Endodermal cell (in vitro differentiated cells): Measurements from ENCODE around the gene UBAP1L. TPM values are rescaled to one million over a fixed set of nuclear protein-coding genes. Genes with fewer than 3 reads are reported as not detected.

Source experiments
- DNase-seq: peaks from one replicate; pipeline ENCODE4 v3.0.0-alpha.2; 2017
- H3K27ac ChIP-seq: 2 replicates; pipeline ENCODE4 v1.5.1; 2013; ENCODE audit warnings: mild to moderate bottlenecking, low read depth, low read length, moderate library complexity
- H3K27me3 ChIP-seq: 2 replicates; pipeline ENCODE4 v1.6.1; 2013; ENCODE audit warnings: mild to moderate bottlenecking, low read length, moderate library complexity; ENCODE audit not compliant: insufficient read depth, control insufficient read depth, poor library complexity, severe bottlenecking
- H3K36me3 ChIP-seq: 2 replicates; pipeline ENCODE4 v1.7.0; 2013; ENCODE audit warnings: mild to moderate bottlenecking, low read length, moderate library complexity; ENCODE audit not compliant: control insufficient read depth, insufficient read depth
- H3K4me1 ChIP-seq: one replicate; pipeline ENCODE4 v1.7.0; 2013; ENCODE audit warnings: low read length; ENCODE audit not compliant: control insufficient read depth, insufficient read depth
- H3K4me3 ChIP-seq: 2 replicates; pipeline ENCODE4 v1.5.1; 2013; ENCODE audit warnings: mild to moderate bottlenecking, low read length, moderate library complexity
- H3K9ac ChIP-seq: 2 replicates; pipeline ENCODE4 v1.6.1; 2013; ENCODE audit warnings: mild to moderate bottlenecking, low read length, moderate library complexity; ENCODE audit not compliant: poor library complexity, severe bottlenecking; ENCODE audit errors: extremely low read depth
- H3K9me3 ChIP-seq: 2 replicates; pipeline ENCODE4 v1.6.1; 2013; ENCODE audit warnings: mild to moderate bottlenecking, low read length, moderate library complexity; ENCODE audit not compliant: control insufficient read depth
- H3K27ac Mint-ChIP-seq: 2 replicates; pipeline ENCODE4 v1.8.0; 2020; ENCODE audit warnings: mixed read lengths
- H3K27me3 Mint-ChIP-seq: 2 replicates; pipeline ENCODE4 v1.8.0; 2021; ENCODE audit warnings: mild to moderate bottlenecking, mixed read lengths; ENCODE audit not compliant: insufficient read depth
- H3K36me3 Mint-ChIP-seq: 2 replicates; pipeline ENCODE4 v1.8.0; 2020; ENCODE audit warnings: low read depth, mixed read lengths
- H3K4me1 Mint-ChIP-seq: 2 replicates; pipeline ENCODE4 v1.8.0; 2020; ENCODE audit warnings: mixed read lengths
- H3K4me3 Mint-ChIP-seq: 2 replicates; pipeline ENCODE4 v1.8.0; 2020; ENCODE audit warnings: mild to moderate bottlenecking, moderate library complexity, mixed read lengths
- H3K9me3 Mint-ChIP-seq: 2 replicates; pipeline ENCODE4 v1.8.0; 2020; ENCODE audit warnings: mild to moderate bottlenecking, mixed read lengths
- WGBS, 2 experiments: methylation state at CpG; one replicate each; pipeline versions ENCODE4 v1.1.5 to v1.1.7; 2013; ENCODE audit warnings: missing lambda C conversion rate in 2 of 2, mixed read lengths in 1 of 2; ENCODE audit not compliant: insufficient coverage in 1 of 2, insufficient read length in 1 of 2; 5-methylcytosine and 5-hydroxymethylcytosine counted together
- total RNA-seq, 2 donors: library from RNA; stranded (reverse); fragmentation: NEBNext Ultra II Directional in 1 of 2; extraction: Animal tissue kit (Norgen Biotek cat#: 25700) in 1 of 2; gene quantifications; 2 replicates in 1 of 2; 3 replicates in 1 of 2; pipeline ENCODE4 v1.2.1, GENCODE V29; 2021
- TF ChIP-seq, protein P1 (sequence below): fragments of 200-600 bp; sonication (generic); conservative IDR thresholded peaks from 2 replicates; pipeline ENCODE4 v1.5.0; 2021; ENCODE audit warnings: antibody characterized with exemption, mild to moderate bottlenecking

The UBAP1L gene
- total RNA-seq, 2 donors from 2014 or later = 3.4 to 4.2 TPM

GRCh38 chr15:65058394-65059368 is 56.3 kb downstream of the UBAP1L start:
- Histone ChIP-seq H3K36me3 (peaks cover 84% of the 10 kb centered on the region), H3K27me3 (no peaks in the 10 kb centered on the region), H3K9me3 (no peaks in the 10 kb centered on the region), H3K9ac (no peak overlapping the region), H3K4me3 (no peak overlapping the region), H3K27ac (no peak overlapping the region), H3K4me1 (no peaks in the 10 kb centered on the region)
- Mint-ChIP-seq H3K4me1 (no peaks in the 10 kb centered on the region), H3K27ac (no peak overlapping the region), H3K4me3 (no peak overlapping the region), H3K36me3 (peaks cover 78% of the 10 kb centered on the region), H3K27me3 (no peaks in the 10 kb centered on the region), H3K9me3 (no peaks in the 10 kb centered on the region)
- WGBS, 2 experiments = 93 to 96% methylated on average over 10 to 14 of the region's 16 CpGs
- TF ChIP-seq, protein P1, sequence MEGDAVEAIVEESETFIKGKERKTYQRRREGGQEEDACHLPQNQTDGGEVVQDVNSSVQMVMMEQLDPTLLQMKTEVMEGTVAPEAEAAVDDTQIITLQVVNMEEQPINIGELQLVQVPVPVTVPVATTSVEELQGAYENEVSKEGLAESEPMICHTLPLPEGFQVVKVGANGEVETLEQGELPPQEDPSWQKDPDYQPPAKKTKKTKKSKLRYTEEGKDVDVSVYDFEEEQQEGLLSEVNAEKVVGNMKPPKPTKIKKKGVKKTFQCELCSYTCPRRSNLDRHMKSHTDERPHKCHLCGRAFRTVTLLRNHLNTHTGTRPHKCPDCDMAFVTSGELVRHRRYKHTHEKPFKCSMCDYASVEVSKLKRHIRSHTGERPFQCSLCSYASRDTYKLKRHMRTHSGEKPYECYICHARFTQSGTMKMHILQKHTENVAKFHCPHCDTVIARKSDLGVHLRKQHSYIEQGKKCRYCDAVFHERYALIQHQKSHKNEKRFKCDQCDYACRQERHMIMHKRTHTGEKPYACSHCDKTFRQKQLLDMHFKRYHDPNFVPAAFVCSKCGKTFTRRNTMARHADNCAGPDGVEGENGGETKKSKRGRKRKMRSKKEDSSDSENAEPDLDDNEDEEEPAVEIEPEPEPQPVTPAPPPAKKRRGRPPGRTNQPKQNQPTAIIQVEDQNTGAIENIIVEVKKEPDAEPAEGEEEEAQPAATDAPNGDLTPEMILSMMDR = no peak
- no peak for DNase-seq

DNA sequence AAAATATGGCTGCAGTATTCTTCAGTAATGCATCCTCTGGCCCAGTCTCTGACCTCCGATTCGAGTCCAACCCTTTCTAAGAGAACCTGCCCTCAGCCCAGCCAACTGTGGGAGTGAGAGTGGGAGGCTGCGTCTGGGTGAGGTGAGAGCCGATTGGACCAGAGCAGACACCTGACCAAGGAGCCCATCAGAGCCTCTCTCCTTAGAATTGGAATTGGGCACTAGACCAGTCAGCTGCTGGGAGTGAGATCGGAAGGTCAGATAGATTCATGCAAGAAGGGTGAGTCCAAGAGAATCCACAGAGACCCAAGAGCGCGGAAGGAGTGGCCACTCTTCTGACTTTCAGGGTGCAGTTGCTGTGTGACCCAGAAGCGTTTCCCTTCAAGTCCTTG is 57.5 kb downstream of the UBAP1L start:
- Mint-ChIP-seq H3K27me3 (no peaks in the 10 kb centered on the region), H3K9me3 (no peaks in the 10 kb centered on the region), H3K4me1 (no peaks in the 10 kb centered on the region), H3K4me3 (no peak overlapping the region), H3K27ac (no peak overlapping the region), H3K36me3 (peaks cover 67% of the 10 kb centered on the region)
- 93% methylated on average over 6 to 8 of the region's 8 CpGs for whole genome bisulfite sequencing, 2 experiments
- no peak overlapping the region for H3K9ac ChIP-seq
- H3K27me3 ChIP-seq = no peaks in the 10 kb centered on the region
- no peaks in the 10 kb centered on the region for H3K4me1 ChIP-seq
- H3K4me3 ChIP-seq = no peak overlapping the region
- no peak for DNase-seq
- TF ChIP-seq, protein P1 = no peak
- peaks cover 81% of the 10 kb centered on the region for H3K36me3 ChIP-seq
- no peak overlapping the region for H3K27ac ChIP-seq
- no peaks in the 10 kb centered on the region for H3K9me3 ChIP-seq

- peaks cover 76% of the 10 kb centered on the region for H3K36me3 ChIP-seq
- no peak overlapping the region for H3K27ac Mint-ChIP-seq
- H3K4me3 ChIP-seq = no peak overlapping the region
- H3K27me3 ChIP-seq = no peaks in the 10 kb centered on the region
- H3K4me1 Mint-ChIP-seq = no peaks in the 10 kb centered on the region
- no peak for DNase-seq
- WGBS, 2 experiments = 86 to 95% methylated on average over 7 to 8 of the region's 8 CpGs
- no peaks in the 10 kb centered on the region for H3K9me3 Mint-ChIP-seq
- H3K4me3 Mint-ChIP-seq = no peak overlapping the region
- TF ChIP-seq, protein P1 = no peak
- peaks cover 62% of the 10 kb centered on the region for H3K36me3 Mint-ChIP-seq
- no peak overlapping the region for H3K27ac ChIP-seq
- H3K27me3 Mint-ChIP-seq = no peaks in the 10 kb centered on the region
- H3K9ac ChIP-seq = no peak overlapping the region
- no peaks in the 10 kb centered on the region for H3K4me1 ChIP-seq
- H3K9me3 ChIP-seq = no peaks in the 10 kb centered on the region
Observed at GRCh38 chr15:65056868-65057548, 58.0 kb downstream of the UBAP1L start.
